AG09319 (cell line): ENCODE results near the gene FAM170A.

Experiments
- DNase-seq: peaks from one replicate; pipeline ENCODE4 v3.0.0-alpha.2; 2010; ENCODE audit warnings: low read depth; ENCODE audit errors: extremely low read depth
- CTCF ChIP-seq: IDR thresholded peaks from 2 replicates; pipeline ENCODE4 v1.5.1; 2011; ENCODE audit warnings: low read depth, mild to moderate bottlenecking, inconsistent platforms, low read length, moderate library complexity

The FAM170A gene

DNA sequence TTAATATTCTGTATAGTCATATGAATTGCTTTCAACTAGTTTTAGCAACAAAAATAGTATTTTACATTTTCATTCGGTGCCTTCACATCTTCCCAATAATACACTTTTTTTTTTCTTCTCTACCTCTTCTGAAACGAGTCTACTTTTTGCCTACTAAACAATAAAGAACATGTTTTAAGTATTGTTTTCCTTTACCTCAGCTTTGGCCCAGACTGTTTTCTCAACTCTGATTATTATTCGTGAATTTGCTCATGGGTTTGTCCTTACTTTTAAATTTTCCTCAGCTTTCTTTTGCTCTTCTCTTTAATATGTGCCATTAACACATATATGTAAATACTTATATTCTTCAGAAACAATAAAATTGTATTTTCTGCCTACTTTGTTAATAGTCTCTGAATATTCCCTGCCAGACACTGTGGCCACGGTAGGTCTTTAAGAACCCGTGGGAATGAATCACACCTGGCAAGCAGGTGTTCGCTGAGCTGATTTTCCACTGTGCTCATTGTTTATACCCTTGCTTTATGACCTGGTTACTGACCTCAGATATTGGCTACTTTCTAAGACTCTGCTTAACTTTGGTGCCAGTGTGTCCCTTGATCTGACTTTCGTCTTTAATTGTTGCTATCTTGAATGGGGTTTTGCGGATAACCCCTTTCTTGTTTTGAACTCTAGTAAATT lies 49.1 kb downstream of the FAM170A start:
- TF ChIP-seq CTCF: no peak
- no peak for DNase-seq

- no peak for DNase-seq
- TF ChIP-seq CTCF: no peak
Measured at GRCh38 chr5:119680080-119680479, 50.7 kb downstream of the FAM170A start.

DNA sequence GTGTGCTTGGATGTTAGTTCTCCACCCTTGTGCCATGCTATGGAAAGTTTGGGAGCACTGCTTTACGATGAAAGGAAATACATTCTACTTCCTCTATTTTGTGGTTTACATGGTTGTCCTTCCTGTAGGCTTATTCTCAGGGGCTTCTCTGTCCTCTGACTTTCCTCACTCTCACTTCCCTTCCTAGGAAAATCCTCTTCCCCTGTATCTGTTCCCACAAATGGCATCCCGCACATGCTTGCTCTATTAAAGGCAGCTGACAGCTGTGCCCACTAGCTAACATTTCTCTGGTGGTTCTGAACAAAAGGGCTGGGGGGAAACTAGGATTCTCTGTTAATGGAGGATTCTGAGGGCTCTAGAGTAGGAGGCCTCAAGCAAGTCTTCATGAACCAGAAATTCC lies 52.4 kb downstream of the FAM170A start:
- no peak for DNase-seq
- TF ChIP-seq CTCF: no peak

DNA sequence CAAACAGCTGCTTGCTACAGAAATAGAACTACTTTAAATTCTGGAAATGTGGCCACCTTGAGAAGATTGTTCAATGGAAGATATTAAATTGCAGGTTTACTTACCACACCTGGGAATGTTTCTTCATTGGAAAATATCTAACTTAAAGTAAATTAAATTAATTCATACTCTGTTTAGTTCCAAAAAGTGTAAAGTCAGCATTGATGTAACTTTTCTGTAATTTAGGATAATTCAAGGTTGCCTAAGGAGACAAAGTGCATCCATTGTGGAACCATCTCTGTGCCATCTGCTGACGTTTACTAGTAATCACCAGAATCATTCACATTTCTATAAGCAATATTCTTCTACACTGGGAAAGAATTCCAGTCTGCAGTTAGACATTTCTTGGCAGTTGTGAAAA lies 53.0 kb downstream of the FAM170A start:
- no peak for DNase-seq
- TF ChIP-seq CTCF: no peak
